ENCODE results near the gene ZNF575.
"Not testable (repeated sequence)": the region's sequence is repeated elsewhere in the genome, so short reads cannot be mapped to it uniquely, and the experiment has no call there.

Gene ZNF575

GRCh38 chr19:43546581-43546980 is 13.6 kb downstream of the ZNF575 start:
- no peak overlapping the region for H3K4me3 ChIP-seq (ENCODE audit: low read depth, low read length)
- no peak for TF ChIP-seq CTCF (IDR thresholded peaks at IDR 0.05; ENCODE audit: low read depth, low read length)

- H3K4me3 ChIP-seq (ENCODE audit: low read depth, low read length): not testable (repeated sequence)
These were observed 14.9 kb downstream of the ZNF575 start for GRCh38 chr19:43547926-43548325.

- no peak overlapping the region for H3K4me3 ChIP-seq (ENCODE audit: low read depth, low read length)
- TF ChIP-seq CTCF (IDR thresholded peaks at IDR 0.05; ENCODE audit: low read depth, low read length): no peak
These were observed 15.7 kb downstream of the ZNF575 start for GRCh38 chr19:43548706-43549105.

GRCh38 chr19:43551399-43552197 is 18.6 kb downstream of the ZNF575 start:
- no peak for TF ChIP-seq CTCF (IDR thresholded peaks at IDR 0.05; ENCODE audit: low read depth, low read length)
- no peak overlapping the region for H3K4me3 ChIP-seq (ENCODE audit: low read depth, low read length)

GRCh38 chr19:43552198-43552450 is 19.1 kb downstream of the ZNF575 start:
- no peak overlapping the region for H3K4me3 ChIP-seq (ENCODE audit: low read depth, low read length)
- no peak for TF ChIP-seq CTCF (IDR thresholded peaks at IDR 0.05; ENCODE audit: low read depth, low read length)

- H3K4me3 ChIP-seq (ENCODE audit: low read depth, low read length): no peak overlapping the region
- no peak for TF ChIP-seq CTCF (IDR thresholded peaks at IDR 0.05; ENCODE audit: low read depth, low read length)
These were observed 19.6 kb downstream of the ZNF575 start for GRCh38 chr19:43552616-43553015.

GRCh38 chr19:43553656-43554055 is 20.7 kb downstream of the ZNF575 start:
- no peak overlapping the region for H3K4me3 ChIP-seq (ENCODE audit: low read depth, low read length)
- no peak for TF ChIP-seq CTCF (IDR thresholded peaks at IDR 0.05; ENCODE audit: low read depth, low read length)

GRCh38 chr19:43554317-43554895 is 21.4 kb downstream of the ZNF575 start:
- TF ChIP-seq CTCF (IDR thresholded peaks at IDR 0.05; ENCODE audit: low read depth, low read length): no peak
- no peak overlapping the region for H3K4me3 ChIP-seq (ENCODE audit: low read depth, low read length)
